Measurements from ENCODE around the gene OOSP3.

Gene OOSP3

GRCh38 chr11:59938132-59938531 is 59.5 kb downstream of the OOSP3 start, which contains the start of gene OOSP1 (continued):
- TF ChIP-seq ZNF398 (tag by site-specific recombination; IDR thresholded peaks at IDR 0.05), result no peak

- no peaks in the 10 kb centered on the region for H3K4me1 ChIP-seq (ENCODE audit: control insufficient read depth, insufficient read depth, low read length)
- ChIA-PET POLR2A (no interaction called here), CTCF (no interaction called here)
- H3K36me3 ChIP-seq (ENCODE audit: control insufficient read depth in 2 of 2, insufficient read depth in 1 of 2, low read length in 2 of 2), result no peaks in the 10 kb centered on the region
- H3K4me3 ChIP-seq (ENCODE audit: low read depth, low read length), result no peak overlapping the region
- TF ChIP-seq SCRT1 (tag by site-specific recombination; IDR thresholded peaks at IDR 0.05; ENCODE audit: borderline replicate concordance) (no peak), ZSCAN30 (tag by site-specific recombination; IDR thresholded peaks at IDR 0.05) (no peak), ZNF707 (tag by site-specific recombination; IDR thresholded peaks at IDR 0.05) (no peak), ZBTB10 (tag by site-specific recombination; IDR thresholded peaks at IDR 0.05) (no peak), ZNF548 (tag by site-specific recombination; IDR thresholded peaks at IDR 0.05) (no peak), ZNF654 (tag by site-specific recombination; IDR thresholded peaks at IDR 0.05; ENCODE audit: low read depth) (no peak), ZSCAN23 (tag by site-specific recombination; IDR thresholded peaks at IDR 0.05) (no peak), ZNF26 (tag by site-specific recombination; IDR thresholded peaks at IDR 0.05) (no peak), ZBTB1 (tag by site-specific recombination; IDR thresholded peaks at IDR 0.05) (no peak), ZNF677 (tag by site-specific recombination; IDR thresholded peaks at IDR 0.05) (no peak), ZNF549 (tag by site-specific recombination; IDR thresholded peaks at IDR 0.05) (no peak), AEBP2 (tag by site-specific recombination; IDR thresholded peaks at IDR 0.05; ENCODE audit: borderline replicate concordance) (no peak), ZNF391 (tag by site-specific recombination; IDR thresholded peaks at IDR 0.05; ENCODE audit: borderline replicate concordance, low read depth) (no peak), ZNF114 (tag by site-specific recombination; IDR thresholded peaks at IDR 0.05) (no peak), SALL2 (tag by site-specific recombination; IDR thresholded peaks at IDR 0.05; ENCODE audit: borderline replicate concordance) (no peak), SETDB1 (IDR thresholded peaks at IDR 0.05; ENCODE audit: insufficient read length, low read length) (no peak), ZNF521 (tag by site-specific recombination; IDR thresholded peaks at IDR 0.05) (no peak), ZNF791 (tag by site-specific recombination; IDR thresholded peaks at IDR 0.05) (no peak)
- H3K27ac ChIP-seq (ENCODE audit: extremely low read depth, low read depth, low read length), result no peak overlapping the region
- no peaks in the 10 kb centered on the region for H3K9me3 ChIP-seq (ENCODE audit: control insufficient read depth, insufficient read depth, low read depth, low read length)
Measured at GRCh38 chr11:59938718-59939117, 60.1 kb downstream of the OOSP3 start.

Data from HEK293 (cell line).